NCI-H748 (cell line): Measurements from ENCODE around the gene GABRB1.

Source experiments
- DNase-seq: peaks from one replicate; lab custom pipeline; 2025; ENCODE audit not compliant: unreplicated experiment; lab: John Stamatoyannopoulos, UW

The GABRB1 gene

DNA sequence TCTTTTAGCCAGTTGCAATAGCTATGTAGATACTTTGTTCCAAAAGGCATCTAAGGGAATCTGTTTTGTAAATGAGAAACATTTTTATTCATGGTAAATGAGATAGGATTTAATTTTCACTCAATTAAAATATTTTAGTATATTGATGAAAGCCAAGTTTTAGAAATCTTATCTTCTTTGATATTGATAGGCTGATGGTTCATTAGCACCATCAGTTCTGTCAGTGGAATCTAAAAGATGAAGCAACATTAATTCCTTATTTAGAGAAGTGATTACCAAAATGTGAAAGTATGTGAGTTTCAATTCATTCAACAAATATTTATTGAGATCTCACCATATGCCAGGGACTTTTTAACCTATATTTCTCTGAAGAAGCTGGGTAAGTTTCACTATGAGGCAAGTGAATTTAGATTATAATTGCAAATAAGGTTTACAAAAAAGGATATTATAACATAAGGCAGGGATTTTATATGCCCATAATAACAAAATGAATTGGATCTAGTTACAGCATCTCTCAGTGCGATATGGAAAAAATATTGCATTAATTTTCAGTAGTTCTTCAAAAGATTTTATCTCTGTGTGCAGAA, 79.3 kb downstream of the GABRB1 start:
- no peak for DNase-seq

GRCh38 chr4:47118192-47118929, 87.0 kb downstream of the GABRB1 start:
- DNase-seq: no peak

GRCh38 chr4:47120783-47121182, 89.4 kb downstream of the GABRB1 start:
- DNase-seq: no peak

GRCh38 chr4:47122592-47123291, 91.4 kb downstream of the GABRB1 start:
- peak; percentile 60 for DNase-seq

- no peak for DNase-seq
Measured at GRCh38 chr4:47128991-47129390, 97.6 kb downstream of the GABRB1 start.

DNA sequence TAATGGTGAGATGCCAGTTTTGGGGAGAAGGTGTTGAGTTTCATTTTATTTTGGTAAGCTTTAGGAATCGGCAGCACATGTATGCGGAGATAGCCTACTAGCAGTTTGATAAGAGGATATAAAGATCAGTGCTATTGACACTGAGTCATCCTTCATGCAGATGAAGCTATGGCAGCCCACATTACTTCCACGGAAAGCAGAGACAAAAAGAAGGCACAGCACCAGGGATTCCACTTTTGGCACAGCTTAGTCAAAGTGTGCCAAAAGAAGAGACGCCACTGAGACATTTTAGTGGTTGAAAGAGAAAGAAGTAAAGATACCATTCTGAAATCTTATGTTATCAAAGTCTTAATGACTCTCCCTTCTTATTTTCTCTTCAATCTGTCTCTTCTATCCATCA, 103.8 kb downstream of the GABRB1 start:
- no peak for DNase-seq

- DNase-seq: no peak
Measured at GRCh38 chr4:47143261-47143660, 111.9 kb downstream of the GABRB1 start.

- peak; percentile 19 for DNase-seq
Measured at GRCh38 chr4:47145630-47146029, 114.3 kb downstream of the GABRB1 start.

GRCh38 chr4:47154816-47155370, 123.5 kb downstream of the GABRB1 start:
- DNase-seq: no peak

DNA sequence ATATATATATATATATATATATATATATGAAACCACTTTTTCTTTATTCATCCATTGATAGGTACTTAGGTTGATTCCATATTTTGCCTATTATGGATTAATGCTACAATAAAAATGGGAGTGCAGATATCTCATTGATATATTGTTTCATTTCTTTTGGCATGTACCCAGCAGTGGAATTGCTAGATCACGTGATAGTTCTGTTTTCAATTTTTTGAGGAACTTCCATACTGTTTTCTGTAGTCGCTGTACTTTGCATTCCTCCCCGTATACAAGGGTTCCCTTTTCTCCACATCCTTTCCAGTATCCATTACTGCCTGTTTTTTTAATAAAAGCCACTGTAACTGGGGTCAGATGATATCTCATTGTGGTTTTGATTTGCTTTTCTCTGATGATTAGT, 124.6 kb downstream of the GABRB1 start:
- DNase-seq: no peak

- DNase-seq: no peak
Measured at GRCh38 chr4:47160095-47160494, 128.7 kb downstream of the GABRB1 start.

- no peak for DNase-seq
Measured at GRCh38 chr4:47167081-47168035, 136.0 kb downstream of the GABRB1 start.

GRCh38 chr4:47184083-47184482, 152.7 kb downstream of the GABRB1 start:
- DNase-seq: no peak

DNA sequence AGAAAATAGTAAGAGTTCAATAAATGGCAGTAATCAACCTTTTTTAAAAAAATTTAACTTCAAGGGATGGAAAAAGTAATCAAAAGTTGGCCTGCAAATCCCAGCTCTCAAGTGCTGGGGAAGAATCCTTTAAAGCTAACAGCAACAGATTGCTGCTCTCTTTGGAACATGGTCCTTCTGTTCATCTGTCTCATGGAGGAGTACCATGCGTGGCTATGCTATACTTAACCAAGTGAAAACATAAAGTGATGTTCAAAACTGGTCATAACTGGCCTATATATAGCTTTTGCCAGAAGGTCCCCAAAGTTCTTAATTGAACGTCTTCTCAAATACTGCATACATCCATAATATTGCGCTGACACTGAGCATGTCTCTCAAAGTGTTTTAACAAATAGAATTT, 154.4 kb downstream of the GABRB1 start:
- DNase-seq: no peak

DNA sequence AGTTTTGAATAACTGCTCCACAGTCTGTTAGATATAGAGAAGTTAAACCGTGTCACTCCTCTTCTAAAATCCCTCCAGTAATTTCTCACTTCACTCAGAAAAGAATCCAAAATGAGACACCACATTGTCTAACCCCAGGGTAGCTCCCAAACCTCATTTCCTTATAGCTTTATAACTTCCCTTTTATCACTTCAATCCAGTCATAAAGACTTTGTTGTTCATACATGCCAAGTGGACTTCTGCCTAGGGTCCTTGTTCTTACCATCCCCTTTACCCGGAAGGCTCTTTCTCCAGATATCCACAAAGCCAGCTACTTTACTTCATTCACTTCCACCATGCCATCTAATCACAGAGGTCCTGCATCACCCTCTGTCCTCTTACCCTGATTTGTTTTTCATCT, 156.2 kb downstream of the GABRB1 start:
- no peak for DNase-seq

GRCh38 chr4:47193179-47193578, 161.8 kb downstream of the GABRB1 start:
- DNase-seq: no peak

- no peak for DNase-seq
Measured at GRCh38 chr4:47194036-47194737, 162.8 kb downstream of the GABRB1 start.

GRCh38 chr4:47195706-47196105, 164.3 kb downstream of the GABRB1 start:
- DNase-seq: no peak

DNA sequence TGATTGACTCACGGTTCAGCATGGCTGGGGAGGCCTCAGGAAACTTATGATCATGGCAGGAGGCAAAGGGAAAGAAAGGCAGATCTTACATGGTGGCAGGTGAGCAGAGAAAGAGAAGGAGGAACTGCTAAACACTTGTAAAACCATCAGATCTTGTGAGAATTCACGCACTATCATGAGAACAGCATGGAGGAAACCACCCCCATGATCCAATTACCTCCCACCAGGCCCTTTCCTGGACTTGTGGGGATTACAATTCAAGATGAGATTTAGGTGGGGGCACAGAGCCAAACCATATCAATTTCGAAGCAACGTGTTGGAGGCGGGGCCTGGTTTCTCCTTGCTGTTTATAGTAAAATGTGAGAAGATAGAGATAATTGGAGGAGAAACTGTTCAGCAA, 167.4 kb downstream of the GABRB1 start:
- DNase-seq: no peak

- DNase-seq: no peak
Measured at GRCh38 chr4:47203593-47203992, 172.2 kb downstream of the GABRB1 start.
